ENCODE data around the gene ZER1. TPM values are rescaled to one million over a fixed set of nuclear protein-coding genes. Genes with fewer than 3 reads are reported as not detected.

ZER1 gene
- total RNA-seq, 2 experiments from 2014 or later, result 16.2 to 18.0 TPM

DNA sequence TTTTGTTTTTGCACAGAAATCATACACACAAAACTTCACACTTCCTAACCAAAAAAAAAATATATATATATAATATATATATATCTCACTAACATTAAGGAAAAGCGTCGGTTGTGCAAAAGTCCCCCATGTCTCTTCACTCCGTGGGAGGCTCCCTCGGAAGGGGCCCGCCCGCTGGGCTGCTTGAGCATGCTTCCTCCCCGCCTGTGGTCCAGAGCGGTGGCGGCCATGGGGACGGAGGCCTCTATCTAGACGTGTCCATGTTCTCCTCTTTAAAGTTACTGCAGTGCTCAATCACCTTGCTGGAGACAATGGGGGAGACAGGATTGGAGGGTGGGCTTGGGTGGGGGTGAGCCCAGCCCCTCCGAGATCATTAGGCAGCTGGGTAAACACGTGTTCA lies 40.6 kb downstream of the ZER1 start:
- Mint-ChIP-seq H3K36me3 (peaks cover 2% of the 10 kb centered on the region), H3K27me3 (no peaks in the 10 kb centered on the region), H3K27ac (no peak overlapping the region), H3K9me3 (no peaks in the 10 kb centered on the region), H3K4me3 (no peak overlapping the region), H3K4me1 (ENCODE audit: low read depth) (peaks cover 2% of the 10 kb centered on the region)
- no peak for DNase-seq
- ChIA-PET CTCF (no interaction called here), POLR2A (no interaction called here)
- intact Hi-C loops (cut with micrococcal nuclease), result no loop called here

DNA sequence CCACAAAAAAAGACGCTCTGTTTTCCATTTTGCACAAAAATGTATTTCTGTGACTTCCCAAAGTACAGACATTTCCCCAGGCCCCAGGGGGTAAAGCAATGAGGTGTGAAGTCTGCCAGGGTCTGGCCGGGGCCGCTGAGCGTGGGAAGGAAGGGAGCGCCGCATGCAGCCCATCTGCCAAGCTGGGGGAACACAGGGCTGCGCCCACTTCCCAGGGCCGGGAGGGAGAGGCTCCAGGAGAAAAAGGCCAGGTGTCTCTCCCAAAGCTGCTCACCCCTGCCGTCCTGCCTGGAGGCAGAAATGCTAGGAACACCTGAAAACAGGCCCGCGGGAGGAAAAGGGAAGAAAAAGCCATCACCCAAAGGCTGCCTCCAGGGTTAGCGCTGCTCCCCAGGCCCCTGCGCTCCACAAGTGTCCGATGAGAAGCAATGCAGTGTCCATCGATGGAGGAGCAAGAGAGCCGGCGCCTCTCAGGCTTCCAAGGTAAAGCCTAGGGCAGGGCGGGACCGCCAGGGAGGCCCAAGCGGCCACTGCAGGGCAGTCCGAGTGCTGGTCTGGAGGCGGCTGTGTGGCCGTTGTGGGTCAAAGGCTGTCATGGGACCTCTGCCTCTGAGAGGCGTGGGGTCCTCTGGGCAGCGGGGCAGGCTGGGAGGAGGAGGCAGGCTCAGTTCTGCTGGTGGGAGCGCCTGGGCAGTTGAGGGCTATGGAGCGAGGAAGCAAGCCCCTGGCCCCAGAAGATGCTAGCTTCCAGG lies 41.8 kb downstream of the ZER1 start:
- intact Hi-C loops (cut with micrococcal nuclease), result no loop called here
- Mint-ChIP-seq H3K4me3 (no peak overlapping the region), H3K27me3 (no peaks in the 10 kb centered on the region), H3K4me1 (ENCODE audit: low read depth) (peaks cover 10% of the 10 kb centered on the region), H3K36me3 (no peaks in the 10 kb centered on the region), H3K27ac (no peak overlapping the region), H3K9me3 (no peaks in the 10 kb centered on the region)
- no peak for DNase-seq
- POLR2A ChIA-PET, result interaction anchor here (0.5 kb wide), 1 partner anchor 9 kb away, joined by 3 read pairs; no protein-coding TSS in a partner anchor
- CTCF ChIA-PET, result no interaction called here

DNA sequence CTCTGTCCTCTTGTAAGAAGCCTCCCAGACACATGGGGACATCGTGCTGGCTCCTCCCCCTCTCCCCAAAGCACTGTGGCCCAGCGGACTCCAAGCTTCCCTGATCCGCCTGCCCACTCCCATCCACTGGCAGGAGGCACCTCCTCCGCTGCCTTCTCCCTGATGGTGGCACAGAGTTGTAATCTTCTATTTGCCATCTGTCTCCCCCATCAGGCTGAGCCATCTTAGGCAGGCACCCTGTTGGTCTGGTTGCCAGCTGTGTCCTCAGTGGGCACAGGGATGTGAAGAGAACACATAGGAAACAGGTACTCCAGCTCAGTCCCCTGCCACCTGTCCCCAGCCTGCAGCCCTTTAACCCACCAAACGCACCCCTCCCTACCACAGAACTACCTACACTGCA lies 42.4 kb downstream of the ZER1 start:
- Mint-ChIP-seq H3K9me3 (no peaks in the 10 kb centered on the region), H3K36me3 (no peaks in the 10 kb centered on the region), H3K27me3 (no peaks in the 10 kb centered on the region), H3K4me3 (no peak overlapping the region), H3K4me1 (ENCODE audit: low read depth) (peaks cover 15% of the 10 kb centered on the region), H3K27ac (no peak overlapping the region)
- POLR2A ChIA-PET, result interaction anchor here (0.5 kb wide), 1 partner anchor 10 kb away, joined by 3 read pairs; no protein-coding TSS in a partner anchor
- no peak for DNase-seq
- CTCF ChIA-PET, result no interaction called here
- intact Hi-C loops (cut with micrococcal nuclease), result no loop called here

DNA sequence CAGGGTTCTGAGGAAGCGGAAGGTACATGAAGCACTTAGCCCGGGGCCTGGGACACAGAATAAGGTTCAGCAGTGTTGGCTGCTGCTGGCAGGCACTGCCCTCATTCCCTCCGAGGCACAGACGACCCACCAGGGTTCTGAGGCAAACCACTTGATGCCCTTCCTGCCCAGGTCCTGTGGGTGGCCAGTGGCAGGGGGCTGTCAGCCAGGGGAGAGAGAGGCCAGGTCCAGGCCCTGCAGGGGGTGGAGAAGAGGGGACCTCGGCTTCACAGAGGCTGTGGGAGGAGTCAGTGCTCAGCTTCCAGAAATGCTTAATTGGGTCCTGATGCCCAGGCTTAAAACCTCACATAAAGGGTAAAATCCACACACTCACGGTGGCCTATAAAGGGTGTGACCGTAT lies 43.4 kb downstream of the ZER1 start:
- no peak overlapping the region for H3K4me3 Mint-ChIP-seq
- H3K36me3 Mint-ChIP-seq, result no peaks in the 10 kb centered on the region
- no peaks in the 10 kb centered on the region for H3K9me3 Mint-ChIP-seq
- CTCF ChIA-PET, result no interaction called here
- no peak for DNase-seq
- H3K4me1 Mint-ChIP-seq (ENCODE audit: low read depth), result peaks cover 20% of the 10 kb centered on the region
- H3K27ac Mint-ChIP-seq, result no peak overlapping the region
- POLR2A ChIA-PET, result no interaction called here
- no peaks in the 10 kb centered on the region for H3K27me3 Mint-ChIP-seq
- intact Hi-C loops (cut with micrococcal nuclease), result no loop called here

DNA sequence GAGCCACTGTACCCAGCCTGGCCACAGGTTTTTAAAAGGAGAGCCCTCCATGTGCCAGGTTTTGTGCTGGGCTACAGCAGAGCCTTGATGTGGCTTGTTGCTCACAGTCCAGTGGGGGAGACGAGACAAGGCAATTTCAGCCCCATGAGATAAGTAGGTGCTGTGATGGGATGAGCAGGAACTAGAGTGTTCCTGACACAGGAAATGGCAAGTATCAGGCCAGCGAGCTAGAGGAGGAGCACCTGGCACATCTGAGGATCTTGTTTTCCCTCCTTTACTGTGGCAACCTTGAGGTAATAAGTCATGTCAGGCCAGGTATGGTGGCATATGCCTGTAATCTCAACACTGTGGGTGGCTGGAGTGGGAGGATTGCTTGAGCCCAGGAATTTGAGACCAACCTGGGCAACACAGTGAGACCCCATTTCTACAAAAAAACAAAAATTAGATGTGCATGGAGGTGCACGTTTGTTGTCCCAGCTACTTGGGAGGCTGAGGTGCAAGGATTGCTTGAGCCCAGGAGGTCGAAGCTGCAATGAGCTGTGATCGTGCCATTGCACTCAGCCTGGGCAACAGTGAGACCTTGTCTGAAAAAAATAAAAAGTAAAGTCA lies 44.0 kb downstream of the ZER1 start:
- H3K4me3 Mint-ChIP-seq, result no peak overlapping the region
- H3K27me3 Mint-ChIP-seq, result no peaks in the 10 kb centered on the region
- peaks cover 25% of the 10 kb centered on the region for H3K4me1 Mint-ChIP-seq (ENCODE audit: low read depth)
- H3K36me3 Mint-ChIP-seq, result no peaks in the 10 kb centered on the region
- H3K9me3 Mint-ChIP-seq, result no peaks in the 10 kb centered on the region
- DNase-seq, result no peak
- POLR2A ChIA-PET, result no interaction called here
- CTCF ChIA-PET, result no interaction called here
- no peak overlapping the region for H3K27ac Mint-ChIP-seq
- intact Hi-C loops (cut with micrococcal nuclease), result no loop called here

DNA sequence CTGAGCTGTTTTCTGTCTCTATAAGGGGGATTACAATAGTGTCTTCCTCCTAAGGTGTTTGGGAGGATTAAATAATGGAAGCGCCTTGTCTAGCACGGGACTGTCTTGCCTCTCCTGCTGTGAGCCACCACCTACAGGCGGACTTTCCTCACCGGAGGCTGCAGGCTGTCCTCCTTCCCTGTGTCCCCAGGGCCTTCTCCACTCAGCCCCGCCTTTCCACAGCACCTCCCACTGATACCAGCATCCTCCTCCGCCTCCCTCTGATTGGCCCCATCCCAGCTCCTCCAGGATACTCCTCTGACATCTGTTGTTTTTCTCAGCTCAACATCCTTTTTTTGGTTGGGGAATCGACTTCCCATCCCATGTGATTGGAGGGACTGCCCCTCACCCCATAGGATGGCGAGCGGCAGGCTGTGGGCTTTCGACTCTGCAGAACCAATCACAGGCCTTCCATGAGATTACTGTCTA lies 46.9 kb downstream of the ZER1 start:
- peak; percentile 79 for DNase-seq
- intact Hi-C loops (cut with micrococcal nuclease), result loop anchor here (2.0 to 5.0 kb wide), 4 partner anchors 36 to 93 kb away; partner anchors contain the start of genes ENDOG, SET, TBC1D13 and ZER1
- CTCF ChIA-PET, result interaction anchor here (0.5 to 3.4 kb wide), 6 partner anchors 9 to 433 kb away, joined by 3 to 20 read pairs (median 4); partner anchors contain the start of genes DOLK, ENDOG, NUP188 and PKN3
- Mint-ChIP-seq H3K27me3 (no peaks in the 10 kb centered on the region), H3K27ac (peak overlapping the region; percentile 84), H3K36me3 (peaks cover 6% of the 10 kb centered on the region), H3K4me3 (peak overlapping the region; percentile 95), H3K4me1 (ENCODE audit: low read depth) (peaks cover 31% of the 10 kb centered on the region), H3K9me3 (no peaks in the 10 kb centered on the region)
- POLR2A ChIA-PET, result interaction anchor here (0.5 to 1.8 kb wide), 14 partner anchors 33 to 447 kb away, joined by 3 to 5 read pairs (median 3); partner anchors contain the start of genes GLE1, SET and SPOUT1

DNA sequence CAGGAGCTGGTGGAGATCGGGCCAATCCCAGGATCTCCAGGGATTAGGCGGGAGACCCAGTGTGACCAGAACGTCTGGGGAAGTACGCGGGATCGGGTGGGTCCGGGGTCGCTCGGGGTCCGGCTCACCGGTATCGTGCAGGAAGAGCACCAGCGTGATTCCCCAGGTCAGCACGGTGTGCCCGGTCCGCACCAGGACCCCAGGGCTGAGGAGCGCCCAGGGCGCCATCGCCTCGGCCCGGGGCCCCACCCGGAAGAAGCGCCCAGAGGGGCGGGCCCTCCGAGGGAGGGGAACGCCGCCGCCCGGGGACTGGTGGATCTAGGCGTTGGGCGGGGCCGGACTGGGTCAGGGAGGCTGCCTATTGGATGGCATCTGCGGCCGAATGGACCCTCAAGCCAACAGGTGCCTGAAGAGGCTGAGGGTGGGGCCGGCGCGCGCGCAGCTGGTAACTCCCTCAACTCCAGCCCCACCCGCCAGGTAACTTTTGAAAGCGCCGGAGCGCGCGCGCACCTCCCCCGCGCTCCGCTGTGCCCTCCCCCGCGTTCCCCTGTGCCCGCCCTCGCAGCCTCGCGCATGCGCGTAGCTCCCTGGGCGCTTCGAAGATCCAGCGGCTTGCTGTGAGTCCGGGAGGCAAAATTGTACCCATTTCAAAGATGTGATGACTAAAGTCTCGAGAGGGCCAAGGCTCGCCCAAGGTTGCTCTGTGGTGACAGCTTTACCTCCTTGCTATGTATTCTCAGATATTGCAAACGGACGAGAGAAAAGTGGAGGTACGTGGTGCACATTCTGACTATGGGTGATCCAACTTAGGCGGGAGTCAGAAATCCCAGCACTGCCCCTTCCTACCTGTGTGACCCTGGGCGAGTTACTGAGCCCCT lies 47.6 kb downstream of the ZER1 start, which contains the start of gene ZDHHC12:
Gene ZDHHC12 (minus strand): TSS at position 262 of the 878 bp plus-strand sequence. CDS start 34 bp downstream, at position 228.
- peaks cover 31% of the 10 kb centered on the region for H3K4me1 Mint-ChIP-seq (ENCODE audit: low read depth)
- peak within 1 kb of the TSS; percentile 91 for H3K27ac Mint-ChIP-seq
- intact Hi-C loops (cut with micrococcal nuclease), result loop anchor here (2.0 to 5.0 kb wide), 4 partner anchors 35 to 93 kb away; partner anchors contain the start of genes ENDOG, SET, TBC1D13 and ZER1
- POLR2A ChIA-PET, result interaction anchor here (0.5 to 1.8 kb wide), 17 partner anchors 10 to 1213 kb away, joined by 3 to 5 read pairs (median 3); partner anchors contain the start of genes GLE1, SET and SPOUT1
- H3K36me3 Mint-ChIP-seq, result peaks cover 8% of the 10 kb centered on the region
- H3K4me3 Mint-ChIP-seq, result peak within 1 kb of the TSS; percentile 95
- DNase-seq, result peak; percentile 99
- H3K9me3 Mint-ChIP-seq, result no peaks in the 10 kb centered on the region
- H3K27me3 Mint-ChIP-seq, result no peaks in the 10 kb centered on the region
- CTCF ChIA-PET, result interaction anchor here (0.5 to 3.4 kb wide), 7 partner anchors 9 to 433 kb away, joined by 3 to 20 read pairs (median 3); partner anchors contain the start of genes DOLK, ENDOG, NUP188 and PKN3

DNA sequence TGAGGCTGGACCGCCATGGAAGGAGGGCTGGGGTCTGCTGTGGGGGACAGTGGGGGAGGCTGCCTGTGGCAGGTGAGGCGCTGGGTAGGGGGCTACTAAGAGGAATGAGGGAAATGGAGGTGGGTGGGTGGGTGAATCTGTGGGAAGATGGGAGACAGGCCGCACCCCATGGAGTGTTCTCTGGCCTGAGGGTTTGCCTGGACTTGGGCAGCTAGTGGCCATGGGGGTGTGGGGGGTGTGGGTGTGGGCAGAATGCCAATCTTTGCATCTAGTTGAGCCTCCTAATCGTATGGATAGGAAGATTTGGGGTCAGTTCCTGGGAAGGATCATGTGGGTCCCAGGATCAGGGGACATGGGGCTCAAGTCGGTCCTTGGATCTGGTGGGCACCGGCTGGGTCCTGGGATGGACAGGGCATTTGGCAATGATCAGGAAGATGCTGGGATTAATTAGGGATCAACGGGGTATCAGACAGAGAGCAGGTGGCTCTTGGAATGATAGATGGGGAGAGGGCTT lies 48.3 kb downstream of the ZER1 start:
- ChIA-PET CTCF (interaction anchor here (0.5 to 3.4 kb wide), 4 partner anchors 21 to 311 kb away, joined by 3 to 20 read pairs (median 8); partner anchors contain the start of genes ENDOG and PKN3), POLR2A (interaction anchor here (0.5 to 1.8 kb wide), 8 partner anchors 10 to 1213 kb away, joined by 3 to 5 read pairs (median 3); partner anchors contain the start of gene SPOUT1)
- DNase-seq, result no peak
- Mint-ChIP-seq H3K4me3 (peak overlapping the region; percentile 93), H3K36me3 (peaks cover 8% of the 10 kb centered on the region), H3K9me3 (no peaks in the 10 kb centered on the region), H3K27me3 (no peaks in the 10 kb centered on the region), H3K4me1 (ENCODE audit: low read depth) (peaks cover 31% of the 10 kb centered on the region), H3K27ac (peak overlapping the region; percentile 91)
- intact Hi-C loops (cut with micrococcal nuclease), result loop anchor here (5.0 kb wide), 1 partner anchor 94 kb away; the partner anchor contains the start of gene ENDOG

DNA sequence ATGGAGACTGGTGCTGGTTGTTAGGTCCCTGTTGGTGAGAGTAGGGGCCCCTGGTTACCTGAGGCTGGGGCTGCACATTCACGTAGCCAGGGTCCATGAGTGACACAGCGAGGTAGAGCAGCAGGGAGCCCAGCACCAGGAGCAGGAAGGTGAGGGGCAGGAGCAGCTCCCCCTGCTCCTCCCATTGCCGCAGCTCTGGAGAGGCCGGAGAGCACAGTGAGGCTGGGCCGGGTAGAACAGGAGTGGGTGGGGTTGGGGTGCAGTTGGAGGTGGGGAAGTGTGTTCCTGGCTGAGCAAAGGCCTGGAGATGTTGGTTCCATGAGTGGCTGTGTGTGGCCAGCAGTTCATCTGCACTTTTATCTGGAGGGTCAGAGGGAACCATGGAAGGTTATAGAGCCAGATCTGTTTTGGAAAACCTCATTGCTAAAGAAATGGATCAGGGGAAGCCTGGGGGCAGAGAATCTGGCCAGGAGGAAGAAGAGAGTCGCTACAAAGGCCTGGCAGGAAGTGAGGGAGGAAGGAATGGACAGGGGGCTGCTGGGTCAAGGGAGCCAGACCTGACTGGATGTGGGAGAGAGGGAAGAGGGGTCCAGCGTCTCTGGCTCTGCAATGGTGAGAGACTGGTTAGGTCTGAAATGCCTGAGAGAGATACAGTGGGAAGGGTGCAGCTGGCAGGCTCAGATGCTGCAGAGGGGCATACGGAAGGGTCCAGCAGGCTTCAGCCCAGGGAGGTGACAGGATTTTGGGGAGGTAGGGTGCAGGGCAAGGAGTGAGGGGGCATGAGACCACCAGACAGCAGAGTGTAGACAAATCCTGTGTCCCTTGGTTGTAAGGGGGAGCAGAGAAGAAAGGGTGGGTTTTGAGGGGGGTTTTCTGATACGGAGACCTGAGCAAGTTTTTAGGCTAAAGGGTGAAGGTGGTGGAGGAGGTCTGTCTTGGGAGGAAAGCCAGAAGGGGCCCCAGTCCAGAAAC lies 49.1 kb downstream of the ZER1 start:
- intact Hi-C loops (cut with micrococcal nuclease), result loop anchor here (5.0 kb wide), 1 partner anchor 95 kb away; the partner anchor contains the start of gene ENDOG
- POLR2A ChIA-PET, result interaction anchor here (1.7 kb wide), 1 partner anchor 16 kb away, joined by 5 read pairs; no protein-coding TSS in a partner anchor
- no peak for DNase-seq
- CTCF ChIA-PET, result interaction anchor here (0.5 to 3.4 kb wide), 2 partner anchors 21 to 312 kb away, joined by 4 to 20 read pairs; partner anchors contain the start of gene PKN3
- Mint-ChIP-seq H3K36me3 (peaks cover 8% of the 10 kb centered on the region), H3K27me3 (no peaks in the 10 kb centered on the region), H3K4me1 (ENCODE audit: low read depth) (peaks cover 31% of the 10 kb centered on the region), H3K4me3 (peak overlapping the region; percentile 93), H3K27ac (peak overlapping the region; percentile 91), H3K9me3 (no peaks in the 10 kb centered on the region)

DNA sequence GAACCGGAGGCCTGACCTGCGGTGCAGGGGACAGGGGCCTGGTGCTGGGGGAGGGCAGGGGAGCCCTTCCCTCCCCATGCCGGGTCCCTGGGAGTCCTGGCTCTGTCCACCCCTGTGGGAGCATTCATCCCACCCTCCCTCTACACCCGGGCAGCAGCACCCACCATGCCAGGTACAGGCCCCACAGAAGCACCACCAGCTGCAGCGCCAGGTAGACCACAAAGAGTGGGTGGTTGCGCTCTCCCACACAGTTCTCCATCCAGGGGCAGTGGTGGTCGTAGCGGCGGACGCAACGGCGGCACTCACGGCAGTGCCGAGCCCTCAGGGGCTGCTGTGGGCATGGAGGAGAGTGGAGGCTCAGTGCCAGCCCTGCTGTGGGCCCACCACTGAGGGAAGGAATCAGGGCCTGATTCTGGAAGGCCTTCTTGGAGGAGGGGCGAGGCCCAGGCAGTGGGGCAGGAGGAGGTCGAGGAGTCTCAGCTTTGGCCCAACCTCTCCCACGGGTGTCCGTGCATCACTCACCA lies 50.2 kb downstream of the ZER1 start:
- ChIA-PET POLR2A (no interaction called here), CTCF (no interaction called here)
- peak overlapping the region; percentile 93 for H3K4me3 Mint-ChIP-seq
- H3K27ac Mint-ChIP-seq, result no peak overlapping the region
- no peaks in the 10 kb centered on the region for H3K27me3 Mint-ChIP-seq
- intact Hi-C loops (cut with micrococcal nuclease), result loop anchor here (5.0 kb wide), 1 partner anchor 96 kb away; the partner anchor contains the start of gene ENDOG
- peaks cover 31% of the 10 kb centered on the region for H3K4me1 Mint-ChIP-seq (ENCODE audit: low read depth)
- peaks cover 8% of the 10 kb centered on the region for H3K36me3 Mint-ChIP-seq
- no peak for DNase-seq
- no peaks in the 10 kb centered on the region for H3K9me3 Mint-ChIP-seq
